HepG2 (cell line): ENCODE measurements around the gene OR4C6.

ENCODE experiments used
- AFF4 ChIP-seq: sonication (generic); formaldehyde crosslinking; IDR thresholded peaks from 2 replicates; pipeline ENCODE4 v1.4.0; 2020; ENCODE audit warnings: missing genetic modification reagents
- HMGXB4 ChIP-seq, 2 experiments: sonication (generic) in 1 of 2; formaldehyde crosslinking in 1 of 2; IDR thresholded peaks; 2 replicates each; pipeline versions ENCODE4 v1.4.0 to v1.6.1; 2018 to 2020; ENCODE audit warnings: missing genetic modification reagents in 2 of 2, borderline replicate concordance in 1 of 2, low read depth in 1 of 2, mild to moderate bottlenecking in 1 of 2, missing biosample characterization in 1 of 2
- MAX ChIP-seq: IDR thresholded peaks from 2 replicates; pipeline ENCODE4 v1.6.1; 2012; ENCODE audit warnings: inconsistent platforms
- NR3C1 ChIP-seq: sonication (generic); formaldehyde crosslinking; IDR thresholded peaks from 2 replicates; pipeline ENCODE4 v1.4.0; 2020; ENCODE audit warnings: missing genetic modification reagents
- SP1 ChIP-seq, 2 experiments: fragments of 450-650 bp in 1 of 2; sonication (generic) in 1 of 2; formaldehyde crosslinking in 1 of 2; IDR thresholded peaks; 2 replicates each; pipeline versions ENCODE4 v1.4.0 to v1.6.1; 2016 to 2020; ENCODE audit warnings: missing genetic modification reagents in 1 of 2
- SUZ12 ChIP-seq: fragments of 150-350 bp; IDR thresholded peaks from 2 replicates; pipeline ENCODE4 v1.6.1; 2014; ENCODE audit warnings: low read depth, low read length
- THAP9 ChIP-seq: sonication (generic); formaldehyde crosslinking; IDR thresholded peaks from 2 replicates; pipeline ENCODE4; 2020; ENCODE audit warnings: missing genetic modification reagents, mild to moderate bottlenecking, borderline replicate concordance
- UBTF ChIP-seq: sonication (generic); formaldehyde crosslinking; IDR thresholded peaks from 2 replicates; pipeline ENCODE4 v1.4.0; 2020; ENCODE audit warnings: mild to moderate bottlenecking, missing genetic modification reagents
- YY1 ChIP-seq: IDR thresholded peaks from 2 replicates; pipeline ENCODE4 v1.6.1; 2011; ENCODE audit warnings: low read length, low read depth, moderate library complexity, mild to moderate bottlenecking; ENCODE audit not compliant: insufficient read depth, insufficient replicate concordance
- ZBTB49 ChIP-seq: sonication (generic); formaldehyde crosslinking; IDR thresholded peaks from 2 replicates; pipeline ENCODE4 v1.4.0; 2020; ENCODE audit warnings: missing genetic modification reagents, borderline replicate concordance
- ZKSCAN1 ChIP-seq: fragments of 150-350 bp; IDR thresholded peaks from 2 replicates; pipeline ENCODE4 v1.6.1; 2014; ENCODE audit warnings: low read length

- no peak for TF ChIP-seq HMGXB4 (CRISPR knock-in tag; IDR thresholded peaks at IDR 0.05; ENCODE audit: borderline replicate concordance in 1 of 2, low read depth in 1 of 2)
- no peak for TF ChIP-seq THAP9 (CRISPR knock-in tag)
- no peak for TF ChIP-seq SUZ12
- TF ChIP-seq YY1, result no peak
- TF ChIP-seq SP1 (IDR thresholded peaks at IDR 0.05), result no peak
- no peak for TF ChIP-seq SP1 (CRISPR knock-in tag; IDR thresholded peaks at IDR 0.05)
- no peak for TF ChIP-seq UBTF (CRISPR knock-in tag)
- TF ChIP-seq NR3C1 (CRISPR knock-in tag), result no peak
- TF ChIP-seq AFF4 (CRISPR knock-in tag), result no peak
- TF ChIP-seq MAX, result no peak
- TF ChIP-seq ZBTB49 (CRISPR knock-in tag), result no peak
- TF ChIP-seq ZKSCAN1, result no peak
These were observed 9.4 kb upstream of the OR4C6 start for GRCh38 chr11:55652560-55652959.
